OCI-M2 (cell line): ENCODE results near the gene AP2A2.
"Not testable (repeated sequence)": the region's sequence is repeated elsewhere in the genome, so short reads cannot be mapped to it uniquely, and the experiment has no call there.

Experiments
- DNase-seq: peaks from one replicate; lab custom pipeline; 2025; ENCODE audit not compliant: unreplicated experiment; lab: John Stamatoyannopoulos, UW

Gene AP2A2

GRCh38 chr11:972523-973211 lies 47.0 kb downstream of the AP2A2 start:
- no peak for DNase-seq

GRCh38 chr11:973237-973636 lies 47.6 kb downstream of the AP2A2 start:
- DNase-seq: no peak

DNA sequence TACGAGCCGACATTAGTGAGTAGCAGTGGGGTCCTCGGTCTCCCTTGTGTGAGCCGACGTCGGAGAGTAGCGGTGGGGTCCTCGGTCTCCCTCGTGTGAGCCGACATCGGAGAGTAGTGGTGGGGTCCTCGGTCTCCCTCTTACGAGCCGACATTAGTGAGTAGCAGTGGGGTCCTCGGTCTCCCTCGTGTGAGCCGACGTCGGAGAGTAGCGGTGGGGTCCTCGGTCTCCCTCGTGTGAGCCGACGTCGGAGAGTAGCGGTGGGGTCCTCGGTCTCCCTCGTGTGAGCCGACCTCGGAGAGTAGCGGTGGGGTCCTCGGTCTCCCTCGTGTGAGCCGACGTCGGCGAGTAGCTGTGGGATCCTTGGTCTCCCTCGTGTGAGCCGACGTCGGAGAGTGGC lies 49.7 kb downstream of the AP2A2 start:
- DNase-seq: not testable (repeated sequence)

- DNase-seq: no peak
Measured at GRCh38 chr11:975827-976226, 50.2 kb downstream of the AP2A2 start.

- no peak for DNase-seq
Measured at GRCh38 chr11:976431-977160, 50.9 kb downstream of the AP2A2 start.

GRCh38 chr11:977830-978720 lies 52.4 kb downstream of the AP2A2 start:
- DNase-seq: no peak

- DNase-seq: no peak
Measured at GRCh38 chr11:978781-979180, 53.1 kb downstream of the AP2A2 start.

DNA sequence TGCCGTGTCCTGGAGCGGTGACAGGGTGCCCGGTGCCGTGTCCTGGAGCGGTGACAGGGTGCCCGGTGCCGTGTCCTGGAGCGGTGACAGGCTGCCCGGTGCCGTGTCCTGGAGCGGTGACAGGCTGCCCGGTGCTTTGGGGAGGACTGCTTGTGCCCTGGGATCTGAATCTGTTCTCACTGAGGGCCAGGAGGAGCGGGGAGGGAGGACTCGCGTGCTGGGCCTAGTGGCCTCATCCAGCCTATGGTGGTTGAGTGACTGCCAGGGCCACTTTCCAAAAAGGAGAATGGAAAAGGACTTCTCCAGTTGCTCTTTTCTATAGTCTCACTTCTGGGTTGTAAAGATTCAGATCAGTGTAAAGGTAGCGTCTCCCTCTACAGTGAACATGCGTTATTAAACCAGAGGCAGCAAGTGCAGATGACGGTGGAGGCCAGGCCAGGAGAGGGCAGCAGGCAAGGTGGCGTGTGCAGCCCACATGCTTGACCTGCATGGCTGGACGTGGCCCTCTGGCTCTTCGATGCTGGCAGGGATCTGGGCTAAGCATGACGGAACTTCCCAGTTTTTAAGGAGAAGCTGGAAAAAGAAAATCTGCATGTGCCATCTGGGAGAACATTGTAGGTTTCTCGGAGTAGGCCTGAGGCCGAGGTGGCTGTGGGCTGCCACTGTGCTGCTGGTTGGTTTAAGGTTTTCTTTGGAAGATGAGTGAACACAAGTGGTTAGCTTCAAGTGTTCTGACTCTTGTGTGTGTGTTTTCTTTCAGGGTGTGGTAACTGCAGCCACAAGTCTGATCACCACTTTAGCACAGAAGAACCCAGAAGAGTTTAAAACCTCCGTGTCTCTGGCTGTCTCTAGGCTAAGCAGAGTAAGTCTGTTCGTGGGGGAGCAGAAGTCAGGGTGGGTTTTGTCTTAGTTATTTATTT lies 55.0 kb downstream of the AP2A2 start:
- no peak for DNase-seq

- DNase-seq: no peak
Measured at GRCh38 chr11:981764-982163, 56.1 kb downstream of the AP2A2 start.

DNA sequence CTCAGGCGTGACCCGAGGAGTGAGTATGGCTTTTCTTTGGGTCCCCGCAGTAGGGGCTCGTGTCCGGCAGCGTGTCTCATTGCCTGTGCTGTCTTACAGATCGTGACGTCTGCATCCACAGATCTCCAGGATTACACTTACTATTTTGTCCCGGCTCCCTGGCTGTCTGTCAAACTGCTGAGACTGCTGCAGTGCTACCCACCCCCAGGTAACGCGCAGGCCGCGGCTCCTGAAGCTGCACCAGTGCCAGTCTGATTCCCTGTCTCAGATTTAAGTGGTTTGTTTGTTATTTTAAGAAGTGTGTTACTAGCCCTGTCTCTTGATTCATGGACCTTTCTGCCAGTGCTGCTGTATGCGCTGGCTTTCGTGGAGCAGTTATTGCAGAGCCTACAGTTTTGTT lies 58.9 kb downstream of the AP2A2 start:
- no peak for DNase-seq

- DNase-seq: no peak
Measured at GRCh38 chr11:985406-985805, 59.7 kb downstream of the AP2A2 start.

- no peak for DNase-seq
Measured at GRCh38 chr11:985848-986247, 60.2 kb downstream of the AP2A2 start.

DNA sequence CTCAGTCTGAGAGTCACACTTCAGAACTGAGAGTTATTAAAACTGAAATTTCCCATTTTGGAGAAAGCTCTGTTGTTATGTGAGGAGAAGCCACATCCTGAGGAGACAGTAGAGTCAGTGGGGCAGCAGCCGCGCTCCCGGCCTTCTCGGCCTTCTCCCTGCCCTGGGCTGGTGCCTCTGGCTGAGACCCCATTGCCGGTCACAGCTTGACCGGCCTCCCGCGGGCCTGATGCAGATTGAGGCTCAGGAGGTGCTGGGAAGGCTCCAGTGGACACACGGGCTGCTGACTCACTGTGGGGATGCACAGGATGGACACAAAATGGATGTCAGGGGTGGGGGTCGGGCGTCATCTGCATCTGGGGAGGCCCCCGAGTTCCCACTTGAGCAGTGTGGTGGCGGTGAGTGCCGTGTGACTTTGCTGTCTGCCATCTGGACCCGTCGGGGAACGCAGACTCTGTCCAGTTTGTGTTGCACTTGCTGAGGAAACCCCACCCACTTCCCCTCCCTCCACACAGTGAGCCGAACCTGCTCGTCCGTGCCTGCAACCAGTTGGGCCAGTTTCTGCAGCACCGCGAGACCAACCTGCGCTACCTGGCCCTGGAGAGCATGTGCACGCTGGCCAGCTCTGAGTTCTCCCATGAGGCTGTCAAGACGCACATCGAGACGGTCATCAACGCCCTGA lies 60.7 kb downstream of the AP2A2 start:
- DNase-seq: no peak

- DNase-seq: no peak
Measured at GRCh38 chr11:986952-987305, 61.3 kb downstream of the AP2A2 start.

DNA sequence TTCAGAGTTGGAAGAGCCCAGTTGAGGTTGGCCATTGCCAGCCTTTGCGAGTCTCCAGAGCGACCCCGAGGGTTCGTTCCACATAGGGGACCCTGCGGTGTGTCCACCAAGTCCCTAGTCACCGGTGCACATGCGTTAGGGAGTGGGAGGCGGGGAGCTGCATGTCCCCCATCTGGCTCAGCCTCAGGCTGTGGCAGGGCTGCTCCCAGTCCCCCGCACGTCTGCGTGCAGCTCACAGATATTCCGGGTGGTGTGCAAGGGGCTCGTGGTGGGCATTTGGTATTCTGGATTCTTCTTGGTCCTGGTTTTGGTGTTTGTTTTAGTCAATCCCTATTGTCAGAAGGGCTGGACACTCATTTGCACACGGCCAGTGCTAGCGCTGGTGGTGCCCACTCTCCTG lies 62.0 kb downstream of the AP2A2 start:
- DNase-seq: no peak

- no peak for DNase-seq
Measured at GRCh38 chr11:990101-990500, 64.4 kb downstream of the AP2A2 start.

DNA sequence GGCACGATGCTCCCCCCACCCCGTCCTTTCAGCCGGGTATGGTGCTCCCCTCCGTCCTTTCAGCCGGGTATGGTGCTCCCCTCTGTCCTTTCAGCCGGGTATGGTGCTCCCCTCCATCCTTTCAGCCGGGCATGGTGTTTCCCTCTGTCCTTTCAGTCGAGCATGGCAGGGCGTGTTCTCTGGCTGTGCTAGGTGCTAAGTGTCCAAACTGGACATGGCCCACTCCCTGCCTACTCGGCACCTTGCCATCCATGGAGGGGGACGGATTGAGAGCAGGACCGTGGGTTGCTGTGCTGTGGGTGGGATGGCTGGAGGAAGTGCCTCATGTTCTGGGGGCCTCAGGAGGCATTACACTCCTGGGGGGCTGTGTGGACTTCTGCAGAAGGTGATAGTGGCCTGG lies 65.4 kb downstream of the AP2A2 start:
- no peak for DNase-seq

DNA sequence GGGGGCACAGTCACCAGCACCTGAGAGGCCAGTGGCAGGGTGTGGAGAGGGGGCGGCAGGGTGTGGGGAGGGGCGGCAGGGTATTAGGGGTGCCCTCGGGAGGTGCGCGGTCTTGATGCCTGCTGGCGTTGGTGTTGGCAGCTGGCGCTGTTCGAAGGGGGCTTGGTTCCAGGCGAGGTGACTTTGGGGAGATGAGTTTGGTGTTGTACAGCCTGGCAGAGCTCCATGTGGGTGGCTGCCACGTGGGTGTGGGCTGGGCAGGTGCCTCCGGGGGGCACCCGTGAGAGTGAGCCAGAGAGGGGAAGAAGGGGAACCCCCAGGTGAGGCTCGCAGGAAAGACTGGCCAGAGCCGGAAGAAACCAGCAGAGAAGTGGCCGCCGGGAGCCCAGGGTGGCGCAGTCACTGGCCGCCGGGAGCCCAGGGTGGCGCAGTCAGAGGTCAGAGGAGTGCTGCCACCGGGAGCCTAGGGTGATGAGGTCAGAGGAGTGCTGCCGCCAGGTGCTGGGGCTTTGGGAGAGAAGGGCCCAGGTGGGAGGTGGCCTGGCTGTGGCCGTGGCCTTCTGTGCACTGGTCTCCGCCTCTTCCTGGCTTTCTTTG lies 66.1 kb downstream of the AP2A2 start:
- DNase-seq: no peak

- no peak for DNase-seq
Measured at GRCh38 chr11:992577-992976, 66.9 kb downstream of the AP2A2 start.

DNA sequence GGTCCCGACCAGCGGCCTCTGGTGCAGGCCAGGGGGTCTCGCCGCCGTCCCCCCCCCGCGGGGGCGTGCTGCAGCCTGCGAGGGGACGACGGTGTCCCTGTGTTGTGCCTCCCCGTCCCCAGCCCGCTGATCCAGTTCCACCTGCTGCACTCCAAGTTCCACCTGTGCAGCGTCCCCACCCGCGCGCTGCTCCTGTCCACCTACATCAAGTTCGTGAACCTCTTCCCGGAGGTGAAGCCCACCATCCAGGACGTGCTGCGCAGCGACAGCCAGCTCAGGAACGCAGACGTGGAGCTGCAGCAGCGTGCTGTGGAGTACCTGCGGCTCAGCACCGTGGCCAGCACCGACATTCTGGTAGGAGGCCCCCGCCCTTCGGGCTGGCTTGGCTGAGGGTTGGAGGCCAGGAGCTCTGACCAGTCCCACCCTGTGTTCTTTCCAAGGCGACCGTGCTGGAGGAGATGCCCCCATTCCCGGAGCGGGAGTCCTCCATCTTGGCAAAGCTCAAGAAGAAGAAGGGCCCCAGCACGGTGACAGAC lies 68.0 kb downstream of the AP2A2 start:
- DNase-seq: no peak
